Measurements from ENCODE around the gene SUGP1. TPM values are rescaled to one million over a fixed set of nuclear protein-coding genes. Genes with fewer than 3 reads are reported as not detected.

Gene SUGP1
- total and polyA plus RNA-seq, 2 donors from 2014 or later = 34.7 to 53.1 TPM

DNA sequence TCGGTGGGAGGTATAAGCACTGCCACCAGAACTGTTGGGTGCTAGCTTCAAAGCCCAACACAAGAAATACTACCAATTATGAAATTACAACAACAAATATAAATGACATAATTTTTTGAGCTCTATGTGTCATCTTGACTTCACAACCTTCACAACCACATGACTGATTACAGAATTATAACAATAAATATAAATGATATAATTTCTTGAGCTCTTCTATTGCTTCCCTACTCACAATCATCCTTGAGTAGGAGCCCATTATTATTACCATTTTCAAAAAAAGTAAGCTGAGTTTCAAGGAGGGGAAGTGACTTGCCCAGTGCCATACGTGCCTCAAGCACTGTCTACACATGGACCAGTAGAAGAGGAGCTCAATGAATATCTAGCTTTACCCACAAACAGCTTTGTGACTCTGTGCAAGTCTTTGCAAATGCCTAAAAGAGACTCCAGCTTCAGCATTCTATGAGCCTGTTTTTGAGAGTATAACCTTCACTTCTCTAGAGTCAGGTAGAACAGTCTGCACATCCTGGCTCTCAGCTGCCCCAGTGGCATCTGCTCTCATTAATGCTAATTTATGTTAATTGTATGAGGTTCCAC, 86.0 kb downstream of the SUGP1 start:
- no peaks in the 10 kb centered on the region for H3K27me3 ChIP-seq (ENCODE audit: control insufficient read depth, insufficient read depth, low read length)
- no peak for FAIRE-seq
- intact Hi-C loops (cut with DNase I) = no loop called here
- H3K9me3 ChIP-seq (ENCODE audit: control insufficient read depth in 2 of 3, insufficient read depth in 1 of 3, low read length in 3 of 3) = peaks cover 0 to 15% (median 4%) of the 10 kb centered on the region in 3 donors
- H3K4me3 ChIP-seq (ENCODE audit: low read length in 3 of 3) = no peak overlapping the region
- TF ChIP-seq, protein P1, sequence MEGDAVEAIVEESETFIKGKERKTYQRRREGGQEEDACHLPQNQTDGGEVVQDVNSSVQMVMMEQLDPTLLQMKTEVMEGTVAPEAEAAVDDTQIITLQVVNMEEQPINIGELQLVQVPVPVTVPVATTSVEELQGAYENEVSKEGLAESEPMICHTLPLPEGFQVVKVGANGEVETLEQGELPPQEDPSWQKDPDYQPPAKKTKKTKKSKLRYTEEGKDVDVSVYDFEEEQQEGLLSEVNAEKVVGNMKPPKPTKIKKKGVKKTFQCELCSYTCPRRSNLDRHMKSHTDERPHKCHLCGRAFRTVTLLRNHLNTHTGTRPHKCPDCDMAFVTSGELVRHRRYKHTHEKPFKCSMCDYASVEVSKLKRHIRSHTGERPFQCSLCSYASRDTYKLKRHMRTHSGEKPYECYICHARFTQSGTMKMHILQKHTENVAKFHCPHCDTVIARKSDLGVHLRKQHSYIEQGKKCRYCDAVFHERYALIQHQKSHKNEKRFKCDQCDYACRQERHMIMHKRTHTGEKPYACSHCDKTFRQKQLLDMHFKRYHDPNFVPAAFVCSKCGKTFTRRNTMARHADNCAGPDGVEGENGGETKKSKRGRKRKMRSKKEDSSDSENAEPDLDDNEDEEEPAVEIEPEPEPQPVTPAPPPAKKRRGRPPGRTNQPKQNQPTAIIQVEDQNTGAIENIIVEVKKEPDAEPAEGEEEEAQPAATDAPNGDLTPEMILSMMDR (IDR thresholded peaks at IDR 0.05; ENCODE audit: borderline replicate concordance, extremely low read depth, insufficient read depth) = no peak
- H3K27ac ChIP-seq (ENCODE audit: low read depth in 2 of 2, low read length in 2 of 2) = no peak overlapping the region
- DNase-seq = no peak
- no peaks in the 10 kb centered on the region for H3K36me3 ChIP-seq (ENCODE audit: control insufficient read depth in 2 of 3, insufficient read depth in 3 of 3, low read length in 3 of 3)
- no peaks in the 10 kb centered on the region for H3K4me1 ChIP-seq (ENCODE audit: control insufficient read depth in 2 of 3, insufficient read depth in 2 of 3, low read depth in 1 of 3, low read length in 3 of 3)
- H3K9ac ChIP-seq (ENCODE audit: low read length in 3 of 3) = no peak overlapping the region

DNA sequence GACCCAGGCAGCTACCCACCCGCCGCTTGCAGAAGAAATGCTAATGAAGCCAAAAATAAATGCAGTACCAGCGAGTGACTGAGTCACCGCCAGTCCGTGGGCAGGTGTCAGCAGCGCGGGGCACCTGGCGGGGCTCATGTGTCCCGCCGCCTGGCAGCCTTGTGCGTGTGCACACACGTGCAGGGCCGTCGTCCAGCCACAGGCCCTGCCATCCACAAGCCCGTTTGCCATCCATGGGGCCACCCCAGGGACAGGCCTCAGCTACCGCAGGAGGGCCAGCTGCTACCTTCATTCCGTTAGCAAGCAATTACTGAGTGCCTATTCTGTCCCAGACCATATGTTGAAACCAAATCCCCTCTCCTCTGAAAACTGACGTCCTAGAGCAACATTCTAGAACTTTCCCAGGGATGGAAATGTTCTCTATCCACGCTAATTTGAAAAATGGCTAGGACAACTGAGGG, 88.0 kb downstream of the SUGP1 start:
- H3K27ac ChIP-seq (ENCODE audit: low read depth in 2 of 2, low read length in 2 of 2) = no peak overlapping the region
- DNase-seq (no peak), FAIRE-seq (no peak)
- H3K9me3 ChIP-seq (ENCODE audit: control insufficient read depth in 2 of 3, insufficient read depth in 1 of 3, low read length in 3 of 3) = peaks cover 0 to 15% (median 4%) of the 10 kb centered on the region in 3 donors
- intact Hi-C loops (cut with DNase I) = no loop called here
- no peaks in the 10 kb centered on the region for H3K36me3 ChIP-seq (ENCODE audit: control insufficient read depth in 2 of 3, insufficient read depth in 3 of 3, low read length in 3 of 3)
- no peaks in the 10 kb centered on the region for H3K4me1 ChIP-seq (ENCODE audit: control insufficient read depth in 2 of 3, insufficient read depth in 2 of 3, low read depth in 1 of 3, low read length in 3 of 3)
- H3K4me3 ChIP-seq (ENCODE audit: low read length in 3 of 3) = no peak overlapping the region
- no peak overlapping the region for H3K9ac ChIP-seq (ENCODE audit: low read length in 3 of 3)
- no peaks in the 10 kb centered on the region for H3K27me3 ChIP-seq (ENCODE audit: control insufficient read depth, insufficient read depth, low read length)
- TF ChIP-seq, protein P1 (IDR thresholded peaks at IDR 0.05; ENCODE audit: borderline replicate concordance, extremely low read depth, insufficient read depth) = no peak

DNA sequence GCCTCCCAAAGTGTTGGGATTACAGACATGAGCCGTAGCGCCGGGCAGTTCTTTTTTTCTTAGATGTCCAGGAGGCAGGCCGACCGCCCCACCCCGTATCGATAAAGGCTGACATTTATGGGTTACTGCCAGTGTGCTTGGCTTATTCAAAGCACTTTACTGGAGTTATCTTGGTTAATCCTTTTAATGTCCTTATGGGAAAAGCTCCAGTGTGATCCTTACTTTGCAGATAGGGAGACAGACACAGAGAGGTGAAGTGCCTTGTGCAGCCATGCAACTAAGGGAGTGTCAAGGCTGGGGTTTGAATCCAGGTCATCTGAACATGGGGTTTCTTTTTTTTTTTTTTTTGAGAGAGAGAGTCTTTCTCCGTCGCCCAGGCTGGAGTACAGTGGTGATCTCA, 89.3 kb downstream of the SUGP1 start:
- Histone ChIP-seq H3K9ac (ENCODE audit: low read length in 3 of 3) (no peak overlapping the region), H3K4me1 (ENCODE audit: control insufficient read depth in 2 of 3, insufficient read depth in 2 of 3, low read depth in 1 of 3, low read length in 3 of 3) (no peaks in the 10 kb centered on the region), H3K27me3 (ENCODE audit: control insufficient read depth, insufficient read depth, low read length) (no peaks in the 10 kb centered on the region), H3K4me3 (ENCODE audit: low read length in 3 of 3) (no peak overlapping the region), H3K27ac (ENCODE audit: low read depth in 2 of 2, low read length in 2 of 2) (no peak overlapping the region), H3K36me3 (ENCODE audit: control insufficient read depth in 2 of 3, insufficient read depth in 3 of 3, low read length in 3 of 3) (no peaks in the 10 kb centered on the region), H3K9me3 (ENCODE audit: control insufficient read depth in 2 of 3, insufficient read depth in 1 of 3, low read length in 3 of 3) (peaks cover 0 to 15% (median 4%) of the 10 kb centered on the region in 3 donors)
- FAIRE-seq (no peak), DNase-seq (no peak)
- TF ChIP-seq, protein P1 (IDR thresholded peaks at IDR 0.05; ENCODE audit: borderline replicate concordance, extremely low read depth, insufficient read depth) = no peak
- intact Hi-C loops (cut with DNase I) = no loop called here

Data from kidney (tissue), 14 donors.